LNCAP (cell line): ENCODE data around the gene PARD3B.

Experiments
- TF ChIP-seq, protein P1 (sequence below): fragments of 450-650 bp; IDR thresholded peaks from 2 replicates; pipeline ENCODE4 v1.5.1; 2017; ENCODE audit warnings: mild to moderate bottlenecking

PARD3B gene

DNA sequence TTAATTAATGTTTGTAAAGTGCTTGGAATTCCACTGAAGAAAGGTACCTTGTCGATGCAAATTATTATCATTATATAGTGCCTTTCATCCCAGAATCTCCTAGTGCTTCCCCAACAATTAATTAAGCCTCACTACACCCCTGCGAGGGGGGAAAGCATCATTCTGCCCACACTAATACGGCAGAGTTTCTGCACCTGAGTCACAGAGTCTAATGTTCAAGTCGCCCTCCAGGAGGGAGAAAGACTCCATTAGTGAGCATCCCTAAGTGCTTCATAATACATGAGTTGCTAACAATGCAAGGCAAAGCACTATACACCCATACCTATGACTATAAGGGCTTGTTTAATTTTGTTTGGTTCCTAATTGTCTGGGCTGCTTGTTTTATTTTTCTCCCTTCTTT is 1111.7 kb downstream of the PARD3B start:
- TF ChIP-seq, protein P1, sequence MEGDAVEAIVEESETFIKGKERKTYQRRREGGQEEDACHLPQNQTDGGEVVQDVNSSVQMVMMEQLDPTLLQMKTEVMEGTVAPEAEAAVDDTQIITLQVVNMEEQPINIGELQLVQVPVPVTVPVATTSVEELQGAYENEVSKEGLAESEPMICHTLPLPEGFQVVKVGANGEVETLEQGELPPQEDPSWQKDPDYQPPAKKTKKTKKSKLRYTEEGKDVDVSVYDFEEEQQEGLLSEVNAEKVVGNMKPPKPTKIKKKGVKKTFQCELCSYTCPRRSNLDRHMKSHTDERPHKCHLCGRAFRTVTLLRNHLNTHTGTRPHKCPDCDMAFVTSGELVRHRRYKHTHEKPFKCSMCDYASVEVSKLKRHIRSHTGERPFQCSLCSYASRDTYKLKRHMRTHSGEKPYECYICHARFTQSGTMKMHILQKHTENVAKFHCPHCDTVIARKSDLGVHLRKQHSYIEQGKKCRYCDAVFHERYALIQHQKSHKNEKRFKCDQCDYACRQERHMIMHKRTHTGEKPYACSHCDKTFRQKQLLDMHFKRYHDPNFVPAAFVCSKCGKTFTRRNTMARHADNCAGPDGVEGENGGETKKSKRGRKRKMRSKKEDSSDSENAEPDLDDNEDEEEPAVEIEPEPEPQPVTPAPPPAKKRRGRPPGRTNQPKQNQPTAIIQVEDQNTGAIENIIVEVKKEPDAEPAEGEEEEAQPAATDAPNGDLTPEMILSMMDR, result no peak

DNA sequence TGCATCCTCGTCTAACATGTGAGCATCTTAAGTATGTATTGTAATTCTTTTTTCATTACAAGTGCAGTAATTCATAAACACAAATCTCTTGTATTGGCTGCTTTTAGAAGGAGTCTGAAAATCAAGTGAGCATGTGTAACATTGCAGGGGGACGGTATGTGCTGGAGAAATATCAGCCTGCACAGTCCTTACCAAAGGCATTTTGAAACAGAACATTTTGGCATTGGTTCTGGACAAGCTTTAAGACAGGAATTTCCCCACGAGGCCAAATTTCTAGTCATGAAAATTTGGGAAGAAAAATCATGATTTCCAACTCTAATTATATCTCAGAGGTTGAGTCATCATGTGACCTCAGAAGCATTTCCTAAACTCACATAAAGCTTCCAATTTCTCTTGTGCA is 1112.3 kb downstream of the PARD3B start:
- TF ChIP-seq, protein P1, result no peak

DNA sequence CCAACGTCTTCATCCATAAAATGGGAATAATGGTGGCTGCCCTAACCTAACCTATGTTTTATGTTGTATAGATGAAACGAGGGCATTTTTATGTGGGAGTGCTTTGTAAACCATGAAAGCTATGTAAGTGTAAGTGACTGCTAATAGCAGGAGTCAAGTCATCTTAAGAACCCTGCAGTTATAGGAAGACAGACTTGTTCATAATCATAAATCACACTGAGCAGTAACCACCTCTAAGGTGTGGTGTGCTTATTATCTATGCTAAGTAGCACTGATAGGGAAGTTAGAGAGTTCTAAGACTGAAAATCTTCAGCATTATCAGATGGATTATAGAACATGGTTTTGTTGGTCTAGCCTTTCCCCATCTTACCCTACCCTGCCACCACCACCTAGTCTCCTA is 1112.8 kb downstream of the PARD3B start:
- TF ChIP-seq, protein P1, result no peak

DNA sequence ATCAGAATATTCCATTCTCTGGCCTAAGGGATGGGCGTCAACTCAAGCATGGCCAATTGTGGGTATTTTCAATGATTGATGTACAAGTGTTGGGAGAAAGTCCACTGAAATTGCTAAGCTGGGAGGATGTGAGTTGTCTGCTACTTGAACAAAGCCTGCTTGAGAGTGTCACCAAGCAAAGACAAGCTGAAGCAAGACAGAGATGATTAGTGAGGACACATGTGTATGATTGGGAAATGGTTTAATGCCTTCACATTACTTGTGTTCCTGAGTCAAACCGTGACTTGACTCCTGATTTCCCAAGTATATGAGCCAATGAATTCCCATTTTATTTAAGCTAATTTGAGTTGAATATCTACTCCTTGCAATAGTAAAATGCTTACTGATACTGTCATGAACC is 1113.3 kb downstream of the PARD3B start:
- TF ChIP-seq, protein P1, result no peak

DNA sequence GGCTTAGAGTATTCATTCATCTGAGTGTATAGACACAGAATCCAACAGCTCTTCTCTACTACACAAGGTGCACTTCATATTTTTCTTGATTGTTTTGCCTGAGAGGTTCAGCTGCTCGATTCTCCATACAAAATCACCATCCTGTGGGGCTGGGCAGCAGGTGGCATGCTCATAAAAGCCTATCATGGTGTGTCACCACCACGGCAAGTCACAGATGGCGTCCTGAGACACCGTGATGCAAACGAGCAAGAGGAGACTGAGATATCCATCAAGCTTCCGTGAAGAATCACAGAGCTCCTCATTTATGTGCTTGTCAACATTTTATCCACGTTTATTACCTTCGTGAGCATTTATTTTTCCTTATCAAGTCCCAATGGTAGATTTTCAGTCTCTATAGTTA is 1114.6 kb downstream of the PARD3B start:
- TF ChIP-seq, protein P1, result no peak

DNA sequence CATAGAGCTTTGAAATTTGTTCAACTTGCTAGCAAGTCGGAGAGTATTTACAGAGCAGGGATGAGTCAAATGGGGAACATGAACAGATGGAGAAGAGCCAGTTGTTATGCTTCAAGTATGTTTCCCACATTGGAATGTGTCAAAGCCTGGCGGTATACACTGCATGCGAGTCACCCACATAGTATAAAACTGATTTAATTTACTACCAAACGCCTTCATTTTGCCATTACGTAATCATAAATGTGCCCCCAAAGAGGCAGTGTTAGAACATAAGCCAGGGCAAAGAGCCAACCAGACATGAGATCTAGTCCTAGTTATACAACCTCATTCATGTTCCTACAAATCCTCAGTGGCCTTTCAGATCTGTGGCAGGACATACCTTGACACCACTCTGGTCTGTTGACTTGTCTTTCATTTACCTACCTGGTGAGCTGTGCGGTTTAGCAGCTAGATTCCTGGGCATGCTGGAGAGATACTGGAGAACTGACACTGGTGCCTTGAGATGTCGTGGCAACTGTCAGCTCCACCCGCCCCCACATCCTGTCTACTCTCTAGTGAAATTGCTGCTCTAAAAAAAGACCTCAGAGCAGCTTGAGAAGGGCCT is 1115.3 kb downstream of the PARD3B start:
- TF ChIP-seq, protein P1, result no peak

DNA sequence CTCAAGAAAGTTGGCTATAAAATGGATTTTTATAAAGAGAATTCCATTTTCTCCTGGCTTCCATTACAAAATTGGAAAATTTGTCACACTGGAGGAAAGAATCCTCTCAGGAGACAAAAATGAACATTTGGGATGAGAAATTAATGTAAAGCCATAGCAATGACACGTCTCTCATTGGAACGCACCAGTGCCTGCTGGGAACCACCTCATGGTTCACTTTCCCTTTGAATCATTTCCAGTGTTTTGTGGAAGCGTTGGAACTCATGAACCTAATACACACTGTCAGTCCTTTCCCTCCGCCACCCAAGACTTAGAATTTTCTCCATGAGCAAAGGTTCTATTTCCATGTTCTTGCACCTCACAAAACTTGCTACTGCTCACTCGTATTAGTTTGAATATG is 1116.0 kb downstream of the PARD3B start:
- TF ChIP-seq, protein P1, result no peak
